Ectodermal cell (in vitro differentiated cells): ENCODE results near the gene CTH.
"Not testable (repeated sequence)": the region's sequence is repeated elsewhere in the genome, so short reads cannot be mapped to it uniquely, and the experiment has no call there.

Experiments used
- H3K27ac ChIP-seq: 2 replicates; pipeline ENCODE4 v1.7.0; 2013; ENCODE audit warnings: mild to moderate bottlenecking, low read depth, low read length; ENCODE audit not compliant: insufficient read depth, poor library complexity, severe bottlenecking
- H3K27me3 ChIP-seq: 2 replicates; pipeline ENCODE4 v1.7.0; 2013; ENCODE audit warnings: mild to moderate bottlenecking, low read length; ENCODE audit not compliant: insufficient read depth, control insufficient read depth, poor library complexity, severe bottlenecking
- H3K36me3 ChIP-seq: one replicate; pipeline ENCODE4 v1.7.0; 2013; ENCODE audit warnings: low read length; ENCODE audit not compliant: control insufficient read depth, insufficient read depth
- H3K4me1 ChIP-seq: one replicate; pipeline ENCODE4 v1.7.0; 2013; ENCODE audit warnings: low read length; ENCODE audit not compliant: control insufficient read depth, insufficient read depth
- H3K4me3 ChIP-seq: 2 replicates; pipeline ENCODE4 v1.7.0; 2013; ENCODE audit warnings: low read depth, low read length, control low read depth; ENCODE audit not compliant: insufficient read depth
- H3K9me3 ChIP-seq: 2 replicates; pipeline ENCODE4 v1.7.0; 2013; ENCODE audit warnings: mild to moderate bottlenecking, low read length, moderate library complexity; ENCODE audit not compliant: control insufficient read depth
- WGBS, 2 experiments: methylation state at CpG; one replicate each; pipeline ENCODE4 v1.1.7; 2013; ENCODE audit warnings: missing lambda C conversion rate in 2 of 2; 5-methylcytosine and 5-hydroxymethylcytosine counted together

The CTH gene

DNA sequence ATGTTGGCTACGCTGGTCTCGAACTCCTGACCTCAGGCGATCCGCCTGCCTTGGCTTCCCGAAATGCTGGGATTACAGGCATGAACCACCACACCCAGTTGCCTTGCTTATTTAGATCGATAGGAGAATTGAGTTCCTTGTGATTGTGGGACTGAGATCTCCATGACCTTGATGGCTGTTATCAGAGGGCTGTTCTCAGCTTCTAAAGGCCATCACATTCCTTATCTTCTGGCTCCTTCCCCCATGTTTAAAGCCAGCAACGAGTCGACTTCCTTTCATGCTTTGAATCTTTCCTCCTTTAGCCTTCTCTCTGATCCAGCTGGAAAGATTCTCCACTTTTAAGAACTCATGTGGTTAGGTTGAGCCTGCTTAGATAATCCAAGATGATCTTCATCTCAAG is 38.0 kb downstream of the CTH start:
- H3K27ac ChIP-seq, result no peak overlapping the region
- H3K4me3 ChIP-seq, result no peak overlapping the region
- 92 to 97% methylated on average over 8 of the region's 8 CpGs for WGBS, 2 experiments
- no peaks in the 10 kb centered on the region for H3K27me3 ChIP-seq
- no peaks in the 10 kb centered on the region for H3K4me1 ChIP-seq
- no peaks in the 10 kb centered on the region for H3K9me3 ChIP-seq
- H3K36me3 ChIP-seq, result no peaks in the 10 kb centered on the region

DNA sequence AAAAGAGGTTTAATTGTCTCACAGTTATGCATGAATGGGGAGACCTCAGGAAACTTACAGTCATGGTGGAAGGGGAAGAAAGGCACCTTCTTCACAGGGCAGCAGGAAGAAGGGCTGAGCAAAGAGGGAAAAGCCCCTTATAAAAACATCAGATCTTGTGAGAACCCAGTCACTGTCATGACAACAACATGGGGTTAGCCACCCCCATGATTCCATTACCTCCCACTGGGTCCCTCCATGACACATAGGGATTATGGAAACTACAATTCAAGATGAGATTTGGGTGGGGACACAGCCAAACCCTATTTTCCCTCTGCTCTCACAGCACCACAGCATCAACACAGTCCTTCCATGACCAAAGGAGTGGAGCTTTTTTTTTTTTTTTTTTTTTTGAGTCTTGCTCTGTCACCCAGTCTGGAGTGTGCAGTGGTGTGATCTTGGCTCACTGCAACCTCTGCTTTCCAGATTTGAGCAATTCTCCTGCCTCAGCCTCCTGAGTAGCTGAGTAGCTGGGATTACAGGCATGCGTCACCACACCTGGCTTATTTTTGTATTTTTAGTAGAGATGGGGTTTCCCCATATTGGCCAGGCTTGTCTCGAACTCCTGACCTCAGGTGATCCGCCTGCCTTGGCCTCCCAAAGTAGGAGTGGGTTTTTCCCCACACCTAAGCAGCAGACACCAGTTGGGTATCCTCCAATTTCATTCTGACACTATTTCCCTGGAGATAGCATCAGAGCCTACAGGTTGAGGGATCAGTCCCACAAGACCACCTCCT is 41.3 kb downstream of the CTH start:
- H3K27ac ChIP-seq, H3K36me3 ChIP-seq, H3K4me3 ChIP-seq, H3K9me3 ChIP-seq, H3K4me1 ChIP-seq, H3K27me3 ChIP-seq: not testable (repeated sequence)
- 75 to 82% methylated on average over 3 of the region's 3 CpGs for WGBS, 2 experiments

DNA sequence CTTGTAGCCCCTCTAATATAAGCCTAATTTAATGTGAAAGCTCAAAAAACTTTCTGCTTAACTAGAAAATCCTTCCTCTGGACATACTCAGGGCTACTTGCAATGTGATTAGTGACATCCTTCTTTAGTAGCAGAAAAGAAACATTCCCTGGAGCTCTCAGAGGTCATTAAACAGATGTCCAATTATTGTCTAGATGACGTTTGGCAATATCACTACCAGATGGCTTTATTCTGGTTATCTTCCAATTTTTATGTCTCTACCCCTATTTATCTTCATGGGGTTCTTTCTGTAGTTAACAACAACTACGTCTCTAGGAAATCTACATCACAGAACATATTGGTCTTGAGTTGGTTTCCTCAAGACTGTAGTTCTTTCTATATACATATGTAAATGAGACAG is 44.2 kb downstream of the CTH start:
- Histone ChIP-seq H3K36me3 (no peaks in the 10 kb centered on the region), H3K27ac (no peak overlapping the region), H3K9me3 (no peaks in the 10 kb centered on the region), H3K4me3 (no peak overlapping the region), H3K27me3 (no peaks in the 10 kb centered on the region), H3K4me1 (peaks cover 4% of the 10 kb centered on the region)
- 67 to 72% methylated on average over 1 to 2 of the region's 2 CpGs for WGBS, 2 experiments

DNA sequence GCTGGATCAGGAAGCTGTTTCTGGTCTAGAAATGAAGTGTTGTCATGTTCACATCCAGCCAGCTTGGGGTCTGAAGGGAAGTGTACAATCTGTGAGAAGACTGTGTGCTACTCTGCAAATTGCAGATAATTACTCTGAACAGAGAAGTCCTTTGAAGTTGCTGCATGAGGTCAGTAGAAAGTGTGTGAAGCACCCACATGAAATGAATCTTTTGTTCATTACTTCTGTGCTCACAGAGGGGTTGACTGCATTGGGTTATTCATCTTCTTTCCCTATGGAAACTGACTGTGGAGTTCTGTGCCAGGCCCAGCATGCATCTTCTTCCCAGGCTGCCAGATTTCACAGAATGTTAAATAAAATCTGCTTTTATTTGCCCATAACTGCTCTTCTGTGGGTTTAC is 47.1 kb downstream of the CTH start:
- Histone ChIP-seq H3K4me1 (peaks cover 4% of the 10 kb centered on the region), H3K27ac (peak overlapping the region; percentile 11), H3K4me3 (no peak overlapping the region), H3K36me3 (no peaks in the 10 kb centered on the region), H3K27me3 (no peaks in the 10 kb centered on the region), H3K9me3 (no peaks in the 10 kb centered on the region)

DNA sequence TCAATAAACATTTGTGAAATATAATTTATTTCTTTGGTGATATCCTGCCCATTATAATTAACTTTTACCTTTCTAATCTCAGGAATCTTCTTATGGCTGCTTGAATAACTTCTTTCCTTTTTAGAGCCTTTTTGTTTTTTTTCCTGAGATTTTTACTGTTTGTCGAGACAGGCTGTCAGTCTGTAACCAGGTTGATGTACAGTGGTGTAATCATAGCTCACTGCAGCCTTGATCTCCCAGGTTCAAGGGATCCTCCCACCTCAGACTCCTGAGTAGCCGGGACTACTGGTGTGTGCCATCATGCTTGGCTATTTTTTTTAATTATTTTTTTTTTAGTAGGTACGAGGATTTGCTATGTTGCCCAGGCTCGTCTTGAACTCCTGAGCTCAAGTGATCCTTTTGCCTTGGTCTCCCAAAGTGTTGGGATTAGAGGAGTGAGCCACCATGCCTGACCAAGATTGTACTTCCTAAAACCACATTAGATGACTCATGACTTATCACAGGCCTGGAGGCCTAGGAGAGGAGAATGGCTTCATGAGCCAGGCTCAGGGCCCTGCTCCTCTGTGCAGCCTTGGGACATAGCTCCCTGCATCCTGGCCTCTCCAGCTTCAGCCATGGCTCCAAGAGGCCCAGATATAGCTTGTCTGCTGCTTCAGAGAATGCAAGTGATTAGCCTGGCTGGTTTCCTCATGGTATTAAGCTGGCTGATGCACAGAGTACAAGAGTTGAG is 48.6 kb downstream of the CTH start:
- Histone ChIP-seq H3K27ac (no peak overlapping the region), H3K4me3 (no peak overlapping the region)

DNA sequence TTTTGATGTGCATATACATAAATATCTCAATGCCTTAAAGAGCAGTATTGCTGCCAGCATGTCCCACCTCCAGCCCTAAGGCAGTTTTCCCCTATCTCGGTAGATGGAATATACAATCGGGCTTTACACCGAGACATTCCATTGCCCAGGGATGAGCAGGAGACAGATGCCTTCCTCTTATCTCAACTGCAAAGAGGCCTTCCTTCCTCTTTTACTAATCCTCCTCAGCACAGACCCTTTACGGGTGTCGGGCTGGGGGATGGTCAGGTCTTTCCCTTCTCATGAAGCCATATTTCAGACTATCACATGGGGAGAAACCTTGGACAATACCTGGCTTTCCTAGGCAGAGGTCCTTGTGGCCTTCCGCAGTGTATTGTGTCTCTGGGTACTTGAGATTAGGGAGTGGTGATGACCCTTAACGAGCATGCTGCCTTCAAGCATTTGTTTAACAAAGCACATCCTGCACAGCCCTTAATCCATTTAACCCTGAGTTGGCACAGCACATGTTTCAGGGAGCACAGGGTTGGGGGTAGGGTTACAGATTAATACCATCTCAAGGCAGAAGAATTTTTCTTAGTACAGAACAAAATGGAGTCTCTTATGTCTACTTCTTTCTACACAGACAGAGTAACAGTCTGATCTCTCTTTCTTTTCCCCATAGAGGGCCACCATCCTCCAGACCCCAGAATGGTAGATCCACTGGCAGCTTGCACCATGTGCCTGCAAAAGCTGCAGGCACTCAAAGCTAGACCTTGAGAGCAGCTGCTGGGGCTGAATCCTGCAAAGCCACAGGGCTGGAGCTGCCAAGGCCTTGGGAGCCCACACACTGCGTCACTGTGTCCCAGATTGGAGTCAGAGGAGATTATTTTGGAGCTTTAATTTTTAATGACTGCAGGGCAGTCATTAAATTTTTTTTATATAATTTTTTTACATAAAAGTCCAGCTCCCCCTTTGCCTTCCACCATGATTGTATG is 50.0 kb downstream of the CTH start:
- not testable (repeated sequence) for H3K36me3 ChIP-seq, H3K27ac ChIP-seq, H3K27me3 ChIP-seq, H3K9me3 ChIP-seq, H3K4me3 ChIP-seq, H3K4me1 ChIP-seq
- WGBS, 2 experiments, result 84 to 89% methylated on average over 4 to 8 of the region's 8 CpGs

More for the DNA sequence above, 48.6 kb downstream of the CTH start:
- no peaks in the 10 kb centered on the region for H3K27me3 ChIP-seq
- H3K4me1 ChIP-seq, result peaks cover 4% of the 10 kb centered on the region
- no peaks in the 10 kb centered on the region for H3K9me3 ChIP-seq
- H3K36me3 ChIP-seq, result no peaks in the 10 kb centered on the region
- 93 to 98% methylated on average over 4 of the region's 4 CpGs for WGBS, 2 experiments

DNA sequence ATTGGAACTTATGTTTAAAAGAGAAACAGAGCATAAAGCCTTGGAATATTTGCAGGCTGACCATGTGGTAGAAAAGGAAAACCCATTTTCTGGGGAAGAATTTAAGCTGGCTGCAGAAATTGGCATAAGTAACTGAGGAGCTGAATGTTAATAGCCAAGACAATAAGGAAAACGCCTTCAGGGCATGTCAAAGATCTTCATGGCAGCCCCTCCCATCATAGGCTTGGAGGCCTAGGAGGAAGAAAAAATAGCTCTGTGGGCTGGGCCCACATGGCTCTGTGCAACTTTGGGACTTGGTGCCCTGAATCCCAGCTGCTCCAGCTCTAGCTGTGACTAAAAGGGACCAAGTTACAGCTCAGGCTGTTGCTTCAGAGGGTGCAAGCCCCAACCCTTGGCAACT is 51.5 kb downstream of the CTH start:
- WGBS, 2 experiments, result 75 to 83% methylated on average over 1 of the region's 1 CpG
- H3K4me3 ChIP-seq, result no peak overlapping the region
- no peaks in the 10 kb centered on the region for H3K36me3 ChIP-seq
- peaks cover 4% of the 10 kb centered on the region for H3K4me1 ChIP-seq
- no peaks in the 10 kb centered on the region for H3K27me3 ChIP-seq
- H3K27ac ChIP-seq, result no peak overlapping the region
- H3K9me3 ChIP-seq, result no peaks in the 10 kb centered on the region

DNA sequence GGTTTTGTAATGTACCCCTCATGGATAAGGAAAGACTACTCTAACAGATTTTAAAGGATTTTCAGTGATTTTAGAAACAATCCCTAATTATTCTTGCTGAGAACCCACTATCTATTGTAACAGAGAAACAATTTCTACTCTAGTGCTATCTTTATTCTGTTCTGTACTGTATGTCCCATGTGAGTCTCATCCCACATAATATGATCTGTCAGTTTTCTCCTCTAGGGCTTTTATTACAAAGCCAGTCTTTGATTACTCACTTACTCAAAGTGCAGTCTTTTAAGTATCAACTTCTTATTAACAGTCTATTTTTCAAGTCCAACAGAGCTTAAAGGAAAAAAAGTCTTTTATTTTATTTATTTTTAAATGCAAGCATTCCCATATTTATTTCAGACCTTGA is 54.8 kb downstream of the CTH start:
- no peaks in the 10 kb centered on the region for H3K27me3 ChIP-seq
- no peaks in the 10 kb centered on the region for H3K4me1 ChIP-seq
- H3K9me3 ChIP-seq, result no peaks in the 10 kb centered on the region
- H3K36me3 ChIP-seq, result no peaks in the 10 kb centered on the region
- no peak overlapping the region for H3K27ac ChIP-seq
- no peak overlapping the region for H3K4me3 ChIP-seq

DNA sequence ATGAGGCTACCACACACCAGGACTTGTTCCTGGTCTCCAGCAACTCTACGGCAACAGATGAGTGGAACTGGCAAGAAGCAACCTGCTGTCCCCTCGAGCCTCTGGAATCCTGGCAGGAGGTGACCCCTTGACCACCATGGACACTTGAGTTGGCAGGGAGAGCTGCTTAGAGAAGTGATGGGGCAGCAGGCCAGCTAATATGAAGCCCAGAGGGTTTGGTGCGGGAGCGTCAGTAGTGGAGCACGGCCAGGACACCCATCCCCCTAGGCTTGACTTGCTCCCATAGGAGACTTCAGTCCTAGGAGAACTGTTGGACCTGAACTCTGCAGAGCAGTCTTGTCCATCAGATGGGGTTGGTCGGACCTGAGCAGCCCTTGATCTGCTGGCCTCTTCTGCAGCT is 56.5 kb downstream of the CTH start:
- Histone ChIP-seq H3K27me3 (no peaks in the 10 kb centered on the region), H3K4me3 (no peak overlapping the region), H3K4me1 (no peaks in the 10 kb centered on the region), H3K27ac (no peak overlapping the region), H3K36me3 (no peaks in the 10 kb centered on the region), H3K9me3 (no peaks in the 10 kb centered on the region)
- 84 to 88% methylated on average over 6 of the region's 6 CpGs for WGBS, 2 experiments

DNA sequence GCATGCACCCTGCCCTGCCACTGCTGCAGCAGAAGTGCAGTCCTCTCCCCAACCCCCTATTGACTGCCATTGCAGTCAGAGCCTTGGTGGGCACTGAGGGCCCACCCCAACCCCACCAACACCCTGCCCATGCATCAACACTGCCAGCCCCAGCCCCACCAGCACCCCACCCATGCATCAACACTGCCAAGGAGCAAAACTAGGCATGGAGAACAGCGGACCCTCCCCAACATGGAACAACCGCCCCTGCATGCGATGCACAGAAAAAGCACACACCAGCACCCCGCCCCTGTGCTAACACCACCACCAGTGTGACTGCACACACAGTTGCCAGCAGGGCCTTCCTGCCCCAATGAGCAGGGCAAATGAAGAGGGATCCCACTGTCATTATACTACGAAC is 57.1 kb downstream of the CTH start:
- Histone ChIP-seq H3K9me3 (no peaks in the 10 kb centered on the region), H3K4me1 (no peaks in the 10 kb centered on the region), H3K27ac (no peak overlapping the region), H3K27me3 (no peaks in the 10 kb centered on the region), H3K4me3 (no peak overlapping the region), H3K36me3 (no peaks in the 10 kb centered on the region)
- 82 to 87% methylated on average over 5 of the region's 5 CpGs for WGBS, 2 experiments
